A549 (cell line): Measurements from ENCODE around the gene GABRR2. TPM values are rescaled to one million over a fixed set of nuclear protein-coding genes. Genes with fewer than 3 reads are reported as not detected.

ENCODE experiments used
- ATAC-seq, 2 experiments: fragments of 200-7000 bp in 1 of 2; fragments of >200 bp in 1 of 2; cut with Nextera tagmentation in 1 of 2; cut with Tn5 transposase in 1 of 2; 3 replicates each; pipeline versions ENCODE4 v1.8.0 to v1.9.1; 2018 to 2020; ENCODE audit warnings: mild to moderate bottlenecking in 1 of 2, moderate library complexity in 1 of 2
- CTCF ChIA-PET: fragments of 300-600 bp; sonication (Branson Sonifier 250); formaldehyde crosslinking; extraction: SDS; loops from one replicate; lab custom pipeline; 2021; ENCODE audit warnings: antibody characterized with exemption, inconsistent platforms; lab: Yijun Ruan, JAX
- POLR2A ChIA-PET: fragments of 350-600 bp; formaldehyde crosslinking; extraction: SDS; loops from one replicate; lab custom pipeline; 2021; ENCODE audit warnings: antibody characterized with exemption, inconsistent platforms; lab: Yijun Ruan, JAX
- DNase-seq, 2 experiments: peaks; one replicate each; pipeline versions ENCODE4 v3.0.0 to v3.0.0-alpha.2; 2011 to 2016; ENCODE audit warnings: low read depth in 1 of 2, low spot score in 1 of 2
- FAIRE-seq: peaks from 2 replicates; lab custom pipeline; 2011; peaks lifted over from hg19 to GRCh38; lab: Jason Lieb, UNC
- H3K27ac ChIP-seq, 2 experiments: fragments of >200 bp; sonication (Bioruptor Twin); formaldehyde crosslinking; 3 replicates each; pipeline ENCODE4 v1.5.1; 2016 to 2017
- H3K4me1 ChIP-seq: fragments of >200 bp; sonication (Bioruptor Twin); formaldehyde crosslinking; 3 replicates; pipeline ENCODE4 v1.6.1; 2016
- H3K4me2 ChIP-seq: fragments of >200 bp; sonication (Bioruptor Twin); formaldehyde crosslinking; 3 replicates; pipeline ENCODE4 v1.6.1; 2016
- H3K4me3 ChIP-seq: fragments of >200 bp; sonication (Bioruptor Twin); formaldehyde crosslinking; 3 replicates; pipeline ENCODE4 v1.5.1; 2016
- H3K9me3 ChIP-seq: fragments of >200 bp; sonication (Bioruptor Twin); formaldehyde crosslinking; 3 replicates; pipeline ENCODE4 v1.6.1; 2016
- CHD4 ChIP-seq: fragments of 200-600 bp; sonication (generic); IDR thresholded peaks from 2 replicates; pipeline ENCODE4 v1.6.1; 2016; ENCODE audit warnings: antibody characterized with exemption, mild to moderate bottlenecking, borderline replicate concordance
- EHF ChIP-seq: fragments of 250-450 bp; sonication (Bioruptor Pico); IDR thresholded peaks from 2 replicates; pipeline ENCODE4 v1.5.0; 2020; ENCODE audit warnings: mild to moderate bottlenecking
- EHMT2 ChIP-seq: fragments of 200-600 bp; sonication (generic); IDR thresholded peaks from 2 replicates; pipeline ENCODE4 v1.6.1; 2016; ENCODE audit warnings: antibody characterized with exemption, low read depth, mild to moderate bottlenecking, moderate library complexity
- EP300 ChIP-seq, 2 experiments: fragments of >200 bp; sonication (Bioruptor Twin); formaldehyde crosslinking; IDR thresholded peaks; 2 replicates in 1 of 2; 3 replicates in 1 of 2; pipeline ENCODE4 v1.6.1; 2016 to 2017
- FOSB ChIP-seq: fragments of 250-450 bp; sonication (Bioruptor Pico); IDR thresholded peaks from 2 replicates; pipeline ENCODE4 v1.5.0; 2020; ENCODE audit warnings: mild to moderate bottlenecking, moderate library complexity
- HOXA7 ChIP-seq: fragments of 250-450 bp; sonication (Bioruptor Pico); IDR thresholded peaks from 2 replicates; pipeline ENCODE4 v1.5.0; 2020; ENCODE audit warnings: mild to moderate bottlenecking, moderate library complexity
- HOXB13 ChIP-seq: fragments of 250-450 bp; sonication (Bioruptor Pico); IDR thresholded peaks from 2 replicates; pipeline ENCODE4 v1.5.0; 2020; ENCODE audit warnings: low read depth, mild to moderate bottlenecking, moderate library complexity
- HOXB5 ChIP-seq: fragments of 250-450 bp; sonication (Bioruptor Pico); IDR thresholded peaks from 2 replicates; pipeline ENCODE4 v1.5.0; 2020; ENCODE audit warnings: mild to moderate bottlenecking, moderate library complexity
- MAFK ChIP-seq: fragments of 450-650 bp; IDR thresholded peaks from 2 replicates; pipeline ENCODE4 v1.6.1; 2014; ENCODE audit not compliant: partially characterized antibody
- MAZ ChIP-seq: fragments of 150-350 bp; IDR thresholded peaks from 2 replicates; pipeline ENCODE4 v1.6.1; 2014; ENCODE audit warnings: antibody characterized with exemption, low read depth, low read length, borderline replicate concordance
- NPAS2 ChIP-seq: fragments of 250-450 bp; sonication (Bioruptor Pico); IDR thresholded peaks from 2 replicates; pipeline ENCODE4 v1.8.0; 2022; ENCODE audit warnings: mild to moderate bottlenecking, moderate library complexity, borderline replicate concordance
- NR3C1 ChIP-seq: fragments of >200 bp; sonication (Bioruptor Twin); formaldehyde crosslinking; IDR thresholded peaks from 3 replicates; pipeline ENCODE4 v1.6.1; 2017
- PHF8 ChIP-seq: fragments of 200-600 bp; sonication (generic); IDR thresholded peaks from 2 replicates; pipeline ENCODE4 v1.6.1; 2016; ENCODE audit warnings: low read depth, mild to moderate bottlenecking, antibody characterized with exemption, moderate library complexity, borderline replicate concordance
- POLR2A ChIP-seq: IDR thresholded peaks from 2 replicates; pipeline ENCODE4 v1.6.1; 2012; ENCODE audit warnings: mild to moderate bottlenecking, low read length
- RARB ChIP-seq: fragments of 250-450 bp; sonication (Bioruptor Pico); IDR thresholded peaks from 2 replicates; pipeline ENCODE4 v1.8.0; 2021; ENCODE audit warnings: mild to moderate bottlenecking, moderate library complexity
- REST ChIP-seq: fragments of 200-600 bp; sonication (generic); IDR thresholded peaks from 2 replicates; pipeline ENCODE4 v1.6.1; 2016; ENCODE audit warnings: antibody characterized with exemption, mild to moderate bottlenecking, moderate library complexity
- RFX5 ChIP-seq: fragments of 450-650 bp; IDR thresholded peaks from 2 replicates; pipeline ENCODE4 v1.7.1; 2014; ENCODE audit warnings: antibody characterized with exemption, mild to moderate bottlenecking, moderate library complexity
- ZC3H11A ChIP-seq: fragments of 450-650 bp; IDR thresholded peaks from 2 replicates; pipeline ENCODE4 v1.6.1; 2014; ENCODE audit warnings: antibody characterized with exemption, mild to moderate bottlenecking
- ZSCAN20 ChIP-seq: fragments of 250-450 bp; sonication (Bioruptor Pico); IDR thresholded peaks from 2 replicates; pipeline ENCODE4 v1.8.0; 2022; ENCODE audit warnings: mild to moderate bottlenecking, moderate library complexity
- WGBS: methylation state at CpG from one replicate; pipeline ENCODE4 v1.1.6; 2017; ENCODE audit errors: missing lambda C conversion rate; 5-methylcytosine and 5-hydroxymethylcytosine counted together
- polyA plus RNA-seq, 4 experiments: library from polyadenylated mRNA; depleted of rRNA in 3 of 4; stranded (reverse); fragments of >200 nt; fragmentation: RNase III in 1 of 4; extraction: RNeasy Plus Mini Kit Qiagen cat#74134 plus additional on column Dnase treatment in 1 of 4; gene quantifications; 2 replicates in 3 of 4; 3 replicates in 1 of 4; pipeline ENCODE4 v1.2.3, GENCODE V29; 2011 to 2017
- TF ChIP-seq, protein P1 (sequence below): IDR thresholded peaks from 2 replicates; pipeline ENCODE4 v1.6.1; 2012; ENCODE audit warnings: low read depth, borderline replicate concordance
- TF ChIP-seq, protein P2 (sequence below): fragments of 250-450 bp; sonication (Bioruptor Pico); IDR thresholded peaks from 2 replicates; pipeline ENCODE4 v1.5.0; 2021; ENCODE audit warnings: mild to moderate bottlenecking, moderate library complexity, borderline replicate concordance
- TF ChIP-seq, protein P3 (sequence below): IDR thresholded peaks from 2 replicates; pipeline ENCODE4 v1.6.1; 2012
- TF ChIP-seq, protein P4 (sequence below): fragments of 250-450 bp; sonication (Bioruptor Pico); IDR thresholded peaks from 2 replicates; pipeline ENCODE4 v1.5.0; 2020; ENCODE audit warnings: low read depth, mild to moderate bottlenecking, moderate library complexity

The GABRR2 gene
- polyA plus RNA-seq, 2 of the 4 experiments (the other 2 are of a cell fraction), result 0.08 to 0.09 TPM

DNA sequence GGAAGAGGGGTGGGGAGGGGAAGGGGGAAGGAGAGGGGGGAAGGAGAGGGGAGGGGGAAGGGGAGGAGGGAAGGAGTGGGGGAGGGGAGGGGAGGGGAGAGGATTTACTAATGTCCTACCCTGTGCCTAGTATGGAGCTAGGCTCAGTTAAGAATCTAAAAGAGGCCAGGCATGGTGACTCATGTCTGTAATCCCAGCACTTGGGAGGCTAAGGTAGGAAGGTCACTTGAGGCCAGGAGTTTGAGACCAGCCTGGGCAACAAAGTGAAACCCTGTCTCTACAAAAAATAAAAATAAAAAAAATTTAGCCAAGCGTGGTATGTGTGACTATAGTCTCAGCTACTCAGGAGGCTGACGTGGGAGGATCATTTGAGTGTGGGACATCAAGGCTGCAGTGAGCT is 24.5 kb upstream of the GABRR2 start (continued):
- TF ChIP-seq NPAS2 (no peak), MAZ (no peak), HOXB5 (CRISPR knock-in tag) (no peak), MAFK (no peak), ZSCAN20 (CRISPR knock-in tag) (no peak), POLR2A (no peak)
- TF ChIP-seq, protein P1, sequence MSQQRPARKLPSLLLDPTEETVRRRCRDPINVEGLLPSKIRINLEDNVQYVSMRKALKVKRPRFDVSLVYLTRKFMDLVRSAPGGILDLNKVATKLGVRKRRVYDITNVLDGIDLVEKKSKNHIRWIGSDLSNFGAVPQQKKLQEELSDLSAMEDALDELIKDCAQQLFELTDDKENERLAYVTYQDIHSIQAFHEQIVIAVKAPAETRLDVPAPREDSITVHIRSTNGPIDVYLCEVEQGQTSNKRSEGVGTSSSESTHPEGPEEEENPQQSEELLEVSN, result no peak

DNA sequence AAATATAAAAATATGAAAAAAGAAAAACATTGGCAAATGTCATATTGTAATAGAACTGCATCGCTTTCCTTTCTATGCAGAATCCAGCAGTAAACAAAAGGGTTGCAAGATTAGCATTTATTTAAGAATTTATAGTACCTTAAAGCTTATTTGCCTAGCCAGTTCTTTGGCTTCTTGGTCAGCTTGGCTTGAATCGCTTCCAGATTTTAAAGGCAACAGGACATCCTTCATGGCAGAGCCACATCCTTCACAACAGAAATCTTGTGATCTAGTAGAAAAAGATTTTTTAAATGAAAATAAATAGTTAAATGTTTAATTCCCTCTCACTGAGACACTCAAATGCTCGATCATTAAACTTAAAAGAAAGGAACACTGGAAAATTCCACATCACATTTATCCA is 20.1 kb upstream of the GABRR2 start:
- WGBS, result 93% methylated on average over 3 of the region's 3 CpGs
- H3K4me2 ChIP-seq, result no peak overlapping the region
- H3K27ac ChIP-seq, result no peak overlapping the region
- no peak for TF ChIP-seq NR3C1
- TF ChIP-seq, protein P2, sequence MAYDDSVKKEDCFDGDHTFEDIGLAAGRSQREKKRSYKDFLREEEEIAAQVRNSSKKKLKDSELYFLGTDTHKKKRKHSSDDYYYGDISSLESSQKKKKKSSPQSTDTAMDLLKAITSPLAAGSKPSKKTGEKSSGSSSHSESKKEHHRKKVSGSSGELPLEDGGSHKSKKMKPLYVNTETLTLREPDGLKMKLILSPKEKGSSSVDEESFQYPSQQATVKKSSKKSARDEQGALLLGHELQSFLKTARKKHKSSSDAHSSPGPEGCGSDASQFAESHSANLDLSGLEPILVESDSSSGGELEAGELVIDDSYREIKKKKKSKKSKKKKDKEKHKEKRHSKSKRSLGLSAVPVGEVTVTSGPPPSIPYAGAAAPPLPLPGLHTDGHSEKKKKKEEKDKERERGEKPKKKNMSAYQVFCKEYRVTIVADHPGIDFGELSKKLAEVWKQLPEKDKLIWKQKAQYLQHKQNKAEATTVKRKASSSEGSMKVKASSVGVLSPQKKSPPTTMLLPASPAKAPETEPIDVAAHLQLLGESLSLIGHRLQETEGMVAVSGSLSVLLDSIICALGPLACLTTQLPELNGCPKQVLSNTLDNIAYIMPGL, result no peak
- TF ChIP-seq MAFK, result no peak
- no peak for TF ChIP-seq RARB (CRISPR knock-in tag)
- TF ChIP-seq, protein P3, sequence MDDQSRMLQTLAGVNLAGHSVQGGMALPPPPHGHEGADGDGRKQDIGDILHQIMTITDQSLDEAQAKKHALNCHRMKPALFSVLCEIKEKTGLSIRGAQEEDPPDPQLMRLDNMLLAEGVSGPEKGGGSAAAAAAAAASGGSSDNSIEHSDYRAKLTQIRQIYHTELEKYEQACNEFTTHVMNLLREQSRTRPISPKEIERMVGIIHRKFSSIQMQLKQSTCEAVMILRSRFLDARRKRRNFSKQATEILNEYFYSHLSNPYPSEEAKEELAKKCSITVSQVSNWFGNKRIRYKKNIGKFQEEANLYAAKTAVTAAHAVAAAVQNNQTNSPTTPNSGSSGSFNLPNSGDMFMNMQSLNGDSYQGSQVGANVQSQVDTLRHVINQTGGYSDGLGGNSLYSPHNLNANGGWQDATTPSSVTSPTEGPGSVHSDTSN, result no peak
- no peak for TF ChIP-seq EP300 (IDR thresholded peaks at IDR 0.05)
- no peak for TF ChIP-seq RFX5
- TF ChIP-seq POLR2A, result no peak
- no peak for TF ChIP-seq REST
- TF ChIP-seq ZC3H11A, result no peak
- TF ChIP-seq FOSB (CRISPR knock-in tag), result no peak
- no peak for TF ChIP-seq PHF8
- no peak for TF ChIP-seq ZSCAN20 (CRISPR knock-in tag)
- TF ChIP-seq, protein P1, result no peak
- TF ChIP-seq HOXB13, result no peak
- TF ChIP-seq, protein P4, sequence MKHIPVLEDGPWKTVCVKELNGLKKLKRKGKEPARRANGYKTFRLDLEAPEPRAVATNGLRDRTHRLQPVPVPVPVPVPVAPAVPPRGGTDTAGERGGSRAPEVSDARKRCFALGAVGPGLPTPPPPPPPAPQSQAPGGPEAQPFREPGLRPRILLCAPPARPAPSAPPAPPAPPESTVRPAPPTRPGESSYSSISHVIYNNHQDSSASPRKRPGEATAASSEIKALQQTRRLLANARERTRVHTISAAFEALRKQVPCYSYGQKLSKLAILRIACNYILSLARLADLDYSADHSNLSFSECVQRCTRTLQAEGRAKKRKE, result no peak
- no peak for TF ChIP-seq EHMT2
- TF ChIP-seq HOXA7 (CRISPR knock-in tag), result no peak
- TF ChIP-seq EHF (CRISPR knock-in tag), result no peak
- TF ChIP-seq CHD4, result no peak
- ChIA-PET CTCF (interaction anchor here (1.5 kb wide), 1 partner anchor 37 kb away, joined by 5 read pairs; no protein-coding TSS in a partner anchor), POLR2A (no interaction called here)
- H3K4me1 ChIP-seq, result peaks cover 4% of the 10 kb centered on the region; the same call in 1 of the 3 replicates
- DNase-seq (no peak), ATAC-seq (no peak), FAIRE-seq (no peak)
- no peak overlapping the region for H3K4me3 ChIP-seq
- H3K9me3 ChIP-seq, result no peaks in the 10 kb centered on the region
